GM21360 (cell line): ENCODE measurements around the gene SPATA2L.
A peak's percentile ranks its signal among the peaks of the same experiment; 100 is the strongest.

Experiments used
- ATAC-seq: cut with Tn5 transposase; IDR thresholded peaks from one replicate; pipeline ENCODE4 v1.9.1; 2021; ENCODE audit warnings: mild to moderate bottlenecking, moderate library complexity; ENCODE audit not compliant: unreplicated experiment

Gene SPATA2L, protein sequence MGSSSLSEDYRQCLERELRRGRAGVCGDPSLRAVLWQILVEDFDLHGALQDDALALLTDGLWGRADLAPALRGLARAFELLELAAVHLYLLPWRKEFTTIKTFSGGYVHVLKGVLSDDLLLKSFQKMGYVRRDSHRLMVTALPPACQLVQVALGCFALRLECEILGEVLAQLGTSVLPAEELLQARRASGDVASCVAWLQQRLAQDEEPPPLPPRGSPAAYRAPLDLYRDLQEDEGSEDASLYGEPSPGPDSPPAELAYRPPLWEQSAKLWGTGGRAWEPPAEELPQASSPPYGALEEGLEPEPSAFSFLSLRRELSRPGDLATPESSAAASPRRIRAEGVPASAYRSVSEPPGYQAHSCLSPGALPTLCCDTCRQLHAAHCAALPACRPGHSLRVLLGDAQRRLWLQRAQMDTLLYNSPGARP

DNA sequence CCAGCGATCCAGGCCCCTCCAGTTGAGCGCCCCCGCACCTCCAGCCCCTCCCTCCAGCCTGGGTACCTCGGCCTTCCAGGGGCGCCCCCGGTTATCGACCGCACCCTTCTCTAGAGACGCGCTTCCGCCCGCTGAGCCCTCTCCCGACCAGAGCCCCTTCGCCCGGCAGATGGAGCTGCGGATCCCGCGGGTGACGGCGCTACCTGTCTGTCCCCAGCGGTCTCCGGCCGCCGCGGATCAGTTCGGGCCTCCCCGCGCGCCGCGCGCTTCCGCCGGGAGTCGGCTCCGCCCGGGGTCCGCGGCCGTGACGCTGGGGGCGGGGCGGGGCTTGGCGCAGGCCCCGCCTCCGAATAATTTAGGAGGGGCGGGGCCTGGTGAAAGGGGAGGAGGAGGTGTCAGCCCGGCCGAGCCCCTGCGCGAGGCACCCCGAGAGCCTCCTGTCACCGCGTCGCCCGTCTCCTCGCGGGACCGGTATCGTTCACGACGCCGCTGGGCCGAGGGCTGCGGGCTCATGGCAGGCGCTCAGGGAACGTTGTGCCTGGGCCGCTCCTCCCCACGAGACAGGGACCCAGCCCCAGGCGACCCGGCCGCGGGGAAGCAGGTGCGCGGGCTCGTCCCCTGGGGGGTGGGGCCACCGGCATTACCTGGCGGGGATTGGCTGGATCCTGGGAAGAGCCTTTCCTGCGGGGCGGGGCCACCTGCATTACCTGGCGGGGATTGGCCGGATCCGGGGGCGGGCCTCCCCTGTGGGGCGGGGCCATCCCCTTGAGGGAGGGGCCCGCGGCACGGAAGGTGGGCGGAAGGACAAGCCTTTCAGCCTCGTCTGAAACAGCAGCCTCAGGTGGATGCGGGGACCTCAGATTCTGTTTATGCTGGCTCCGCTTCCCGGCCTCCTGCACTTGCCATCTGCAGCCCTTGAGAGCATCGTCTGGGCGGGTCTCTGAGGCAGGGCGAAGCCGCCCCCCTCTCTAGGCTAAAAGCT, at the start of gene SPATA2L:
Gene SPATA2L (minus strand): TSS at position 281 of the 982 bp plus-strand sequence. CDS start 473 bp downstream, outside the sequence.
- ATAC-seq = peak; percentile 55

DNA sequence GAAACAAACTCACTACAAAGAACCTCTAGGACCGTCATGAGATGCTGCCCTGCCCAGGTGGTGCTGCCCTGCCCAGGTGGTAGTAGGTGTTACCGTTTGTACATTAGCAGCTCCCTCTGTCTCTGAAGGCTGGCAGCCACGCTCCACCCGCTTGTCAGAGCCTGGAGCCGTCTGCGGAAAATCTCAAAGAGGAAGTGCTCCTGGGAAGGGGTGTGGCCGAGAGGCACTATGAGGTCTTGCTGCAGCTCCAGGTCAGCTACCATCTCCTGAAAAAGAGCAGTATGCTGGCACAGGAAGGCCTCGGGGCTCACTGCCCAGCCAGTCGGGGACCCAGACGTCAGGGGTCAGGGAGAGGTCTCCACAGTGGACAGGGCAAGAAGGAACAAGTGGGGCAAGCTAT, 48.1 kb upstream of the SPATA2L start:
- no peak for ATAC-seq

DNA sequence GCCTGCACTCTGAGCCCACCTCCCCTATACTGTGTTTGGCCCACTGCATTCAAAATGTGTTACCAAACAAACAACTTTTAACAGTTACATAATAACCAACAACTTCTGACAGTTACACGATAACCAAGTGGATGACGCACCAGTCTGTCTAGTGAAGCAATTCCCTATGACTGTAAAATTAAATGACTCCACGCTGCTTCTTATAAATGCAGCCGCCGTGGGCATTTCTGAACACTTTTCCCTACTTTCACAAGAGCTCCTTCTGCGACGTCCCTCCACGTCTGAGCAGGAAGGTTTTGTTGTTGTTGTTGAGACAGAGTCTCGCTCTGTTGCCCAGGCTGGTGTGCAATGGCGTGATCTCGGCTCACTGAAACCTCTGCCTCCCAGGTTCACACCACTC, 47.4 kb upstream of the SPATA2L start:
- no peak for ATAC-seq

DNA sequence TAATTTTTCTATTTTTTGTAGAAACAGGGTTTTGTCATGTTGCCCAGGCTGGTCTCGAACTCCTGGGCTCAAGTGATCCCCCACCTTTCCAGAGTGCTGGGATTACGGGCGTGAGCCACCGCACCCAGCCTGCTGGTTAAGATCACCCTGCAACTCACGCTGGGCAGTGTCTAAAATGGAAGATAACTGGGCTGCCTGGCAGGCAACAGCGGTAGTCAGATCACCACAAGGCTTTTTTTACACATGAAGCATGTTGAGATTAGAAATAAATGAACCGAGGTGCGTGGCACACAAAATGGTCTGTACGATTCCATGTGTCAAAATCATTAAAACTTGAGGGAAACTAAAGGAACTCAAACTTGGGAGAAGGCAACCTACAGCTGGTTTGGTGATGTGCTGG, 46.6 kb upstream of the SPATA2L start:
- ATAC-seq = no peak

DNA sequence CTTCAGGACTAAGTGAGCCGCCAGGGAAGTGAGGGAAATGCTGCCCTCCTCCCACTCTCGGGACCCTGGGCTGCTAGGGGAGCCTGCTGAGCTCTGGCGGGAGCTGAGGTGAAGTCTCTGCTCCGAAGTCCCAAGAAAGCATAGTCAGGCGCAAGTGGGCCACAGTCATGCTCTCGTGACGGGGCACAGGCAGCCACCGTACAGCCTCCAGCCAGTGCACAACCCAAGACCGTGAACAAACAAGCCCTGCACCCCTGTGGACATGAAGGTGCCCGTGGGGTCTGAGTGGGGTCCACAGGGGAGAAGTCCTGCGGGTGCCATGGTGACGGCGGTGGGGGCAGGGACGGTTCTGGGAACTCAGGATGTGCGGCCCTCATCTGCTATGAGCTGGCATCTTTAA, 44.5 kb upstream of the SPATA2L start:
- ATAC-seq = no peak

DNA sequence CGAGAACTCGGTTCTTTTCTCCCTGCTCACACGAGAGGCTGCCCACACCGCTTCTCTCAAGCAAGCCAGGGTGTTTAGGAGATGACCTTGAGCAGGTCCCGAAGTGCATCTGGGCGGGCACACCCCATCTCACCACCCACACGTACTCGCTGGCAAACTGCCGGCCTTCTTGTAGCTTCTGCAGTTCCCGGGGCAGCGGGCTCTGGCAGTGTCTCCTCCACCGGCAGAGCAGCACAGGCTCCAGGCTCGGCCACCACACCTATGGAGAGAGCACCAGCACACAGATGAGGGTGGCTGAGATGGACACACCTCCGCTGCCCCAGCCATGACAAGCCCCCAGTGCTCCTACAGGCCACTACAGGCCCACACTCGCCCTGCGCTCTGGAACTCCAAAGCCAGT, 43.3 kb upstream of the SPATA2L start:
- ATAC-seq = no peak

DNA sequence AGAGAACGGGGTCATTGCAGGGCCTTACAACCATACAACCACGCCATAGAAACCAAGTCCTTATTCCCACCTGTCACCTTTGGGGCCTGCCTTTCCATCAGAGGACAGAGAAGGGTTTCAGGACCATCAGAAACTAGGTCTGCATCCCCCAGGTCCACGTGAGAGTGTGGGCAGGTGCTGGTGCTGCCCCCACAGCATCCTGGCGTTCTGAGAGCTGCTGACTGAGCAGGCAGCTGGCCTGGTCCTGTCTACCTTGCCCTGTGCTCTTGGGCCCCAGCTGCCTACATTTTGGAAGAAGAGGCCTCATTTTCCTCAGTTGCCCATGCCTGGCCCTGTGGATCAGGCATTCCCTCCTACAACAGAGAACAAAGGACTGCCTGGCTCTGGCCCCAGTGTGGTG, 41.4 kb upstream of the SPATA2L start:
- ATAC-seq = no peak

DNA sequence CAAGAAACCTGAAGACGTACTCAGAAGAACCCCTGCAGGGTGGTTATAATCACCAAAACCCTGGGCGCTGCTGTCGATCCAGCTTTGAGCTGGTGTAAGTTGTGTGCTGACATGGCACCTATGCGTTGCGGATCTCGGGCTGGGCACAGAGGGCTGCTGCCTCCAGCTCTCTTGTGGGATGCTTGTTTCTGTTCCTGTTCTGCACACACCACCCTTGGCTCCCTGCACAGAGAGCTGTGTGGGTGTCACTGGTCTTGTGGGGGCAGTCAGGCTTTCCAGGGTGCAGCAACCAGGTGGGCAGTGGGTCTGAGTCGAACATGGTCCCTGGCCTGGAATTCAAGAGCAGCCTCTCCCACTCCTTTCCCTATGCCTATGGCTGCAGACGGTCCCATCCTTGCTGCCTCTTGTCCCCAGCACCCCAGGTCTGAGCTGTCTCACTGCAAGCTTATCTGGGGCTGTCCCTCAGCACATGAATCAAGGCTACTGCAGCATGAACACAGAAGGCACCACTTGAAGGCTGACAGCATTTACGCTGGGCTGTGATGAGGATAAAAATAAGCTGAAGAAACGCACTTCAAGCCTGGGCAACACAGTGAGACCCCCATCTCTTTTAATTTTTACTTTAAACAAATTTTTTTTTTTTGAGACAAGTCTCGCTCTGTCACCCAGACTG, 40.0 kb upstream of the SPATA2L start:
- no peak for ATAC-seq

DNA sequence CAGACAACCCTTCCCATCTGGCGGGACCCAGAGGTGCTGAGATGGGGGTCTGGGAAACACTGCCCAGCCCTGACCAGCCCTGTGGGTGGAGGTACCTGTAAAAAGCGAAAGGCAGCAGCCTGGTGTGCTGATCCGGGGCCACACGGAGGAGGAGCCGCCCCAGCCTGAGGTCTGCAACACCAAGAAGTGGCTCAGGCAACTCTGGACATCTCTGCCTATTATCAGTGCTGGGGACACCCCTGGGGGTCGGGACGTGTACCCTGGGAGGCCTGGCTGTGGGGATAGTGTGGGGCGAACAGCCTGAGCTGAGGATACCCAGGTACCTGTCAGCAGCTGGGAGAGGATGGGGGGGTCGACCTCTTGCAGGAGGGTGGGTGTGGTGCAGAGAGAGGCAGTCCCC, 37.9 kb upstream of the SPATA2L start:
- ATAC-seq = no peak

DNA sequence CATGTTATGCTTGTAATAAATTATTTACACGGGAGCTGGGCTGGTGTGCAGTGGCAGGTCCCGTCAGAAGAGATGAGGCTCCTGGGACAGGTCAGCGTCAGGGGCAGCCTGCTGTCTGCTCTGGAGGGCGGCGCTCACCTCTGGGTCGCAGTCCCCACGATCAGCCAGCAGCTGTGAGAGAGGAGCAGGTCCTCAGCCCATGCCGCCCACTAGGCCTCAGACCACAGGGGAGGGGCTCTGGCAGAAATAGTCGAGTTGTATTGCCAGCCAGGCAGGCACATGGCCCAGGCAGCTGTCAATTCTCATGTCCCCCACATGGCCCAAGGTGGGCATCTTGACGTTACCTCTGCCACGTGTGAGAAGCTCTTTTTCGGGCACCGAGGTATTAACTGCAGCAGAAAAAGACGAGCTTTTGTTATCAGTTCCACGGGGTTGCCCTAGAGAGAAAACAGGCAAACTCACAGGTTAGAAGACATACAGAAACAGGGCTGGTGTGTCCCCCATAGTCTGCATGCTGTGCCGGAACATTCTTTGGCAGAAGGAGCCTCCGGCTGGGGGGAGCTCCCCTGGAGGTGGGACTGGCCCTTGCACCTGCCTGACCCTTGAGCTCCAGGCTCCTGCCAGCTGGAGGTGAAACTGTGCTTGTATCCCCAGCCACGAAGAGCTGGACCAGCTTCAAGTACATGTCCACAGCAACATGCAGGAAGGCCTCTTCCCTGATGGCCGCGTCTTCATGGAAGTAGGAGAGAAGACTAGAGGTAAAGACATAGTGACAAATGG, 37.2 kb upstream of the SPATA2L start:
- no peak for ATAC-seq

DNA sequence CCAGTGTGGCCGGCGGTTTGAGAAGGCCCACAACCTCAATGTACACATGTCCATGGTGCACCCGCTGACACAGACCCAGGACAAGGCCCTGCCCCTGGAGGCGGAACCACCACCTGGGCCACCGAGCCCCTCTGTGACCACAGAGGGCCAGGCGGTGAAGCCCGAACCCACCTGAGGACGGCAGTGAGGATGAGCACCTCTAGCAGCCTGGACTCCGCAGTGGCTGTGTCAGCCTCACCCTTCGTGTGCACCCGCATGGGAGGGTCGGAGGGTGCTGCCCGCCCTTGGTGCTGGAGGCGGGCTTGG, 36.5 kb upstream of the SPATA2L start:
- no peak for ATAC-seq

DNA sequence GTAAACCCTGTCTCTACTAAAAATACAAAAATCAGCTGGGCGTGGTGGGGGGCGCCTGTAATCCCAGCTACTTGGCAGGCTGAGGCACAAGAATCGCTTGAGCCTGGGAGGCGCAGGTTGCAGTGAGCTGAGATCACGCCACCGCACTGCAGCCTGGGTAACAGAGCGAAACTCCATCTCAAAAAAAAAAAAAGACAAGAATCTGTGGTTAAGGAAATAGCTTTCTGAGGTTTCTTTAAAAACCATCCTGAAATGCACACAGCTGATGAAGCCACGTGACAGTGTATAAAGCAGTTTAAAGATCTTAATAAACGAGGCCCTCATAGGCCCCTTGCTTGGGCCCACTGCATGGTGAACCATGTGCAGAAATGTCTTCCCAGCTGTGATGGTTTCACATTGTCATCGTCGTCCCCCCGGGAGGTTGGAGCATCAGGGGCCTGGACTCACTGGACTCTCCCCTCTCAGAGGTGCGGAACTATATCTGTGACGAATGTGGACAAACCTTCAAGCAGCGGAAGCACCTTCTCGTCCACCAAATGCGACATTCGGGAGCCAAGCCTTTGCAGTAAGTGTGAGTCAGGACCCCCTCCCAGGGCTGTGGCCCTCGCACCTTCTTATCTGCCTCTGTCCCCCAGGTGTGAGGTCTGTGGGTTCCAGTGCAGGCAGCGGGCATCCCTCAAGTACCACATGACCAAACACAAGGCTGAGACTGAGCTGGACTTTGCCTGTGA, 36.0 kb upstream of the SPATA2L start:
- no peak for ATAC-seq

DNA sequence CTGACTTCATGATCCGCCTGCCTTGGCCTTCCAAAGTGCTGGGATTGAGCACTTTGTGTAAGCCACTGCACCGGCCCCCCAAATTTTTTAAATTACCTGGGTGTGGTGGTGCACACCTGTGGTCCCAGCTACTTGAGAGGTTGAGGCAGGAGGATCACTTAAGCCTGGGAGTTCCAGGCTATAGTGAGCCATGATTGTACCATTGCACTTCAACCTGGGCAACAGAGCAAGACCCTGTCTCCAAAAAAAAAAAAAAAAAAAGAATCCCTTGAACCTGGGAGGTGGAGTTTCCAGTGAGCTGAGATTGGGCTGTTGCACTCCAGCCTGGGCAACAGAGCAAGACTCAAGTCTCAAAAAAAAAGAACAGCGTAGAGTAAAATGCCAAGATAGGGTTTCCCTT, 35.0 kb upstream of the SPATA2L start:
- ATAC-seq = no peak

DNA sequence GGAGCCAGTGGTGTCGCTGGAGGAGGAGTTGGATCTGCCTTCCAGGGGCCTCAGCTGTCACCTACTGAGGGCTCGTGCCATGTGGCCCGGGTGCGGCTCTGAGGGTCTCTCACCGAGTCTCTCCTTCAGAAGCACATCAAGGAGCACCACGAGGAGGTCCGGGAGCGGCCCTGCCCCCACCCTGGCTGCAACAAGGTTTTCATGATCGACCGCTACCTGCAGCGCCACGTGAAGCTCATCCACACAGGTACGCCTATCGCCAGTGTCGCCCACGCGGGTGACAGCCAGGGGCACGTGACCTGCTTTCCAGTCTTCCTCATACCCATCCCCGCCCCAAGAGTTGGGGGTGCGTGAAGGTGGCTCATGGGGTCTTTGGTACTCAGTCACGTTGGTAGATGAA, 32.3 kb upstream of the SPATA2L start:
- no peak for ATAC-seq

DNA sequence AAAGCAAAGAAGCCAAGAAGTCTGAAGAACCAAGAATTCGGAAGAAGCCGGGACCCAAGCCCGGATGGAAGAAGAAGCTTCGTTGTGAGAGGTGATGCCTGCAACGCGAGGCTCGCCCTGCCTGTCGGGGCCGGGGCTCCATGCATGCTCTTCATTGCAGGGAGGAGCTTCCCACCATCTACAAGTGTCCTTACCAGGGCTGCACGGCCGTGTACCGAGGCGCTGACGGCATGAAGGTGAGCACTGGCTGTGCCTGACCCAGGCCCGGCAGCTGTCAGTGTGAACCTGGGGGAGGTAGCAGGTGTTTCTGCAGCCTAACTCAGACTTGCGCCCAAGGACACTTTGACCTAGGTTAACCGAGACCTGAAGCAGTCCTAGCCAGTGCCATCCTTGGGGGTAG, 31.8 kb upstream of the SPATA2L start:
- ATAC-seq = no peak

DNA sequence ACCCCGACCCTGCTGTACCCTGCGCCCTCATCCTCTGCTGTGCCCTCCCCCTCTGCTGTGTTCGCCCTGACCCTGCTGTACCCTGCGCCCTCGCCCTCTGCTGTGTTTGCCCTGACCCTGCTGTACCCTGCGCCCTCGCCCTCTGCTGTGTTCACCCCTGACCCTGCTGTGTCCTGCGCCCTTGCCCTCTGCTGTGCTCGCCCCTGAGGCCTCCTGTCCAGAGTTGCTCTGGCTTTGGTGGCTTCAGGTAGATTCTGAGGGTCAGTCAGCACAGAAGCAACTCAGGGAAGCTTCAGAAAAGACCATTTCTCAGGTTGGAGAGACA, 31.4 kb upstream of the SPATA2L start:
- ATAC-seq = no peak

DNA sequence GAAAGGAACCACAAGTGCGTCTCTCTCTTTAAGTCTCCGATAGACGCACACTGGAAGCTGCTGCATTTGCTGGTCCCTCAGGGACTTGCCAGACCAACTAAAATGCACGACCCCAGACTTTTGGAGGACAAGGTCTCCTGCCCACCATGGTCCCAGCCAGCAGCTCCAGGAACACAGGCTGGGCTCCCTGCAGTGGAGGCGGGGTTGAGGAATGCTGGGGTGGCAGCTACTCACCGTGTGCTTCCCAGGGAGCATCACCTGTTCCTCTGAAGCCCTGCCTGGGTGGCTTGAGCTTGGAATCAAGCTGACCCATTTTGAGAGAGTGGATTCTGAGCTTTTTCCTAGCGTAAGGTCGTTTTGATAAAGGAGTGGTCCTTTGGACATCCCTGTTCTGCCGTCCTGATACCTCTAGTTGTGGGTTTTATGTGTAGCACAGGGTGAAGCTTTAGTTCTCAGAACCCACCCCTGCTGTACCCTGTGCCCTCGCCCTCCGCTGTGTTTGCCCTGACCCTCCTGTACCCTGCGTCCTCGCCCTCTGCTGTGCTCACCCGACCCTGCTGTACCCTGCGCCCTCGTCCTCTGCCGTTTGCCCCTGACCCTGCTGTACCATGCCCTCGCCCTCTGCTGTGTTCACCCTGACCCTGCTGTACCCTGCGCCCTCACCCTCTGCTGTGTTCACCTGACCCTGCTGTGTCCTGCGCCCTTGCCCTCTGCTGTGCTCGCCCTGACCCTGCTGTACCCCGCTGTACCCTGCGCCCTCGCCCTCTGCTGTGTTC, 30.8 kb upstream of the SPATA2L start:
- no peak for ATAC-seq

DNA sequence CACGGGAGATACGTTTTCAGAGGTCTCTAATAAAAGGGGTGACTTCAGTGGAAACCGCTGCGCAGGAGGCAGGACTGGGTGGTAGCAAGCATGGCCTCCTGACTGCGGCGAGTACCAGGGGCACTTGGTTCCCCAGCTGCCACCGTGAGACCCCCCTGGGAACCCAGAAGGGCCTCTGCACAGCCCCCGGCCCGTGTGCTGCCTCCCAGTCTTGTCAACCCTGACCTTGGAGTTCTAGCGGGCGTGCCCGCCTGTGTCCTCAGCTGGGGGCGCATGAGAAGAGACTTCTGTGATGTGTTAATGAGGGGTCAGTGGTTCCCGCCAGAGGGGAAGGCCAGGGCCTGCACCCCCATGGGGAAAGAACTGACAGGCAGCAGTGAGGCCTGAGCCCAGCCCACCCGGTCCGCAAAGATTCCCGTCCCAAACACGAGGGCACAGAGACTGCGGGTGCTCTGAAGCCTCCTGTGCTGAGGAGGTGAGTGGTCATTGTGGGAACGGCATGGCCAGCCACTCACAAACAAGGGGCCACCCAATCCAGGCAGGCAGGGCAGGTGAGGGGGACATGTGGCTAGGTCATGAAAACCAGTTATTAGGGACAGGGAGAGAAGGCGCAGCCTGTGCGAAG, 29.2 kb upstream of the SPATA2L start:
- ATAC-seq = no peak
